DMS114 treated with DMSO at 0.1 percent for 48 hours (cell line): ENCODE results near the gene ETV7.
"Not testable (repeated sequence)": the region's sequence is repeated elsewhere in the genome, so short reads cannot be mapped to it uniquely, and the experiment has no call there.

Experiments
- DNase-seq: peaks from one replicate; lab custom pipeline; 2025; ENCODE audit not compliant: unreplicated experiment; lab: John Stamatoyannopoulos, UW

The ETV7 gene

DNA sequence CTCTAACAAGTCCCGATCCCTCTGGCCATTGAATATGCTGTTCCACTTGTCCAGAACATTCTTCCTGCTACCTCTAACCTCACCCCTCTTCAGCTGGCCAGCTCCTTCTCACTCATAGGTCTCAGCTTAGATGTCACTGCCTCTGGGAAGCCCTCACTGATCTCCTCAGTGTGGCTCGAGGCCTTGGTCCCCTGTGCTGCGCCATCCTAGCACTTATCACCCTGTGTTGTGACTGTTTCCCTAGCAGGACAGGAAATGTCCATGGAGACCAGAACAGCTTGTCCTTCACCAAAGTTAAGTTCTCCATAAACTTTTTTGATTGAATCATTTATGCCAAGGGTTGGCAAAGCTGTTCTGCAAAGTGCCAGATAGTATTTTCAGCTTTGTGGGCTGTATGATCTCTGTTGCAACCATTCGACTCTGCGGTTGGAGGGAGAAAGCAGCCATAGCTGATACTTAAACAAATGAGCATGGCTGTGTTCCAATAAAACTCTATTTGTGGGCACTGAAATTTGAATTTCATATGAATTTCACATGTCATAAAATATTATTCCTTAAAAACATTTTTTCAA lies 44.3 kb downstream of the ETV7 start:
- no peak for DNase-seq

DNA sequence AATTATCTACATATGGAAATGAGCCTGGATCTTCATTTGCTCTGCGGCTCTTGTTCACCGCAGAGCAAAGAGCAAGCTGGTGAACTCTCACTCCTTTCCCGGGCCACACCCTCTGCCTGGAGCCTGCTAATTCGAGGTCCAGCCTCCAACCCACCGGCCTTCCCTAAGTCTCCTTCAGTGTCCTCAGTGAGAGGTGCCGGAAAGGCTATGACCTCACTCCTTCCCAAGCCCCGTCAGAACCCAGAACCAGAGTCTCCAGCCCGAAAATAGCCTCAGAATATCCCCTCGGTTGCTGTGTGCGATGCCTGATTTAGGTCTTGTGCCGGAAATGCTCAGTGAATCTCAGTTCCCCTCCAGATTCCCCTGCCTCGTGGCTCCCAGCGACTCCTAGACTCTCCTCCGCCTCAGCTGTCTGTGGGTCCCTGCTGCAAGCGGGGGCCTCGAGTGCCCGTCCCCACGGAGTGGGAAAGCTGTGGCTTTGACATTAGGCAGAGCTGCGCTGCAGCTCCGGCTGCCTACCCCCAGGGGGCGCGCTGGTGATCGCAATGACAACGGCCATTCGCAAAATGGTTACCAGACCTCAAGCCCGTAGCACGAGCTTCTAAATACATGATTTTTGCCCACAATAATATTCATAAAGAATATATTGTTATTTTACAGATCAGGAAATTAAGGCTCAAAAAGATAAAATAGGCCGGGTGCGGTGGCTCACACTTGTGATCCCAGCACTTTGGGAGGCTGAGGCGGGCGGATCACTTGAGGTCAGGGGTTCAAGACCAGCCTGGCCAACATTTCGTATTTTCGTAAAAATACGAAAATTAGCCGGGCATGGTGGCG lies 46.6 kb downstream of the ETV7 start:
- no peak for DNase-seq

DNA sequence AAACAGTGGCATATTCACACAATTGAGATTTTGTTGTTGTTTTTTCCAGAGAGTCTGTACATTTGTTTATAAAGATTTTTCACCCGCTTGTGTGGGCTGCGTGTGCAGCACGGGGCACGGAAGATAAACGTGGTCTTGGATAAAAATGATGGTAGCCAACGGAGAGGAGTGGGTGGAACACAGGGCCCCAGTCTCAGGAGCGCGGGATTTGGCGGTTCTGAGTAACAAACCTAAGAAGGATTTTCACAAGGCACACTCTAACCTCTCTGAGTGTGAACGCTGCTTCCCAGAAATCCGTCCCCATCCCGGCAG lies 47.2 kb downstream of the ETV7 start:
- DNase-seq = no peak

DNA sequence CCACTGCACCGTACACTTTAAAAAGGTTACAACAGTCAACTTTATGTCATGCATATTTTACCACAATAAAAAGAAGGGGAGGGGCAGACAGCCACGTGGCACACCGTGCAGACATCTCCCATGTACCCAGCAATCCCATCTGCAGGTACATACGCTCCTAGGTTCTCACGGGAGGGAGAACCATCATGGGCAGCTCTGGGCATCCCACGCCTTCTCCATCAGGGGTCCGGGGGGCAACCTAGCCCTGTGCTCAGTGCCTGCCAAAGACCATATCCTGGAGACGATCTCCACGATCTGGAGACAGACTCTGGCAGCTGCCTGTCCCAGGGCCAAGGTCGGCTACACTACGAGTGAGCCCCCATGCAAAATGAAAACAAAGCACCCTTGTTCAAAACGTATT lies 48.3 kb downstream of the ETV7 start:
- no peak for DNase-seq

DNA sequence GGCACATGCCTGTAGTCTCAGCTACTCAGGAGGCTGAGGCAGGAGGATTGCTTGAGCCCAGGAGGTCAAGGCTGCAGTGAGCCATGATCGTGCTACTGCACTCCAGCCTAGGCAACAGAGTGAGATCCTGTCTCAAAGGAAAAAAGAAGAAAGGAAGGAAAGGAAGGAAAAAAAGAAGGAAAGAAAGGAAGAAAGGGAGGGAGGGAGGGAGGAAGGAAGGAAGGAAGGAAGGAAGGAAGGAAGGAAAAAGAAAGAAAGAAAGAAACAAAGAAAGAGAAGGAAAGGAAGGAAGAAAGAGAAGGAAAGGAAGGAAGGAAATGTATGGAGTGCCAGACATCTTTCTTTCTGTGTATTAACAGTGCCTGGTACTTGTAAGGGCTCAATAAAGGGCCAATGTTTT lies 49.2 kb downstream of the ETV7 start:
- DNase-seq = not testable (repeated sequence)

DNA sequence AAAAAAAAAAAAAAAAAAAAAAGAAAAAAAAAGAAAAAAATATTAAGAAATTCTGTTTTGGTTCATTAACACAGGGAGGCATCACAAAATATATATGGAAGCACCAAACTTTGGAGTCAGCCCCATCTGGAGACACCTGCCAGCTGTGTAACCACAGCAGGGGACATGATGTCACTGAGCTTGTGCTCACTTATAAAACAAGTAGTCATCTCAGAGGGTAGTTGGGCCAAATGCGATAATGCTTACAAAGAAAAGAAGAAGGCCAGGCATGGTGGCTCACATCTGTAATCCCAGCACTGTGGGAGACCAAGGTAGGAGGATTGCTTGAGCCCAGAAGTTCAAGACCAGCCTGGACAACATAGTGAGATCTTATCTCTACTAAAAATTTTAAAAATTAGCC lies 49.7 kb downstream of the ETV7 start:
- no peak for DNase-seq

DNA sequence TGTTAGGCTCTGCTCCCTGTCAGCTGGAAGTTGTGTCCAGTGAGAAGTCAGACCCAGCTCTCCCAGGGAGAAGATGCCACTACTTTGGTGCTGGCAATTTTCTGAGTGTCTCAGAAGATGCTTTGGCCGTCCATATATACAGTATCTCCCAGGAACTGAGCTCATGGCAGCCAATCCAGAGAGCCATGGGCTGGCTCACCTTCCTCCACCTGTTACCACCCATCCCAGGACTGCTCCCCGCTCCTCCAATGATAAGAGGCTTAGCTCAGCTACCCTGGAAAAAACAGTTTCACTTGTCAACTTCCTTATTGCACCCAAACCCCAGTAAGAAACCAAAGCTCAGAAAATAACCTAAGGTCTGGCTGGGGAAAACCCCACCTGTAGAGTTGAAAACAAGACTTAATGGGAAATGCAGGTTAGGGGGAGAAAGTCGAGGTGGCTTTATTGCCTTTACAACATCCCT lies 50.7 kb downstream of the ETV7 start, which contains the start of gene BNIP5:
Gene BNIP5, minus strand, starts transcription at position 110 of the 463 bp plus-strand sequence. CDS start 6,198 bp downstream, outside the sequence.
- DNase-seq = no peak

DNA sequence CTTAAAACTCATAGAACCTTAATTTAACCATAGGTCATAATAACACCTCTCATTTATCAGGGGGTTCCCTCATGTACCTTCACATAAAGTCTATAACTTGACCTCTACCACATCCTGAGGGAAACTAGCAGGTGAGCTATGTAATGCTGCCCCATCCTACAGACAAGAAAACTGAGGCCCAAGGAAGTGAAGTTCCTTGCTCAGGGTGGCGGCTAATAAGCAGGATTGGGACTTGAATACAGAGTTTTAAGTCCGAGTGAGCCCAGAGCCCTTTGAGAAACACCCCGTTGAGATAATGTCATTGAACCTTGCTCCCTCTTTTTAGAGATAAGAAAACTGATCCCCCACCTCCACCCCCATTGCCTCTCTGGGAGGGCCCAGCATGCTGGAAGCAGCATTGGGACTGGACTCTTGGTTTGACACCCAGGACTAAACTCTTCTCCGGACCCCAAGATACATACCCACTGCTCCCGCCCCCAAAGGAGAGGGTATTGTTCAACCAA lies 51.2 kb downstream of the ETV7 start:
- DNase-seq = no peak

DNA sequence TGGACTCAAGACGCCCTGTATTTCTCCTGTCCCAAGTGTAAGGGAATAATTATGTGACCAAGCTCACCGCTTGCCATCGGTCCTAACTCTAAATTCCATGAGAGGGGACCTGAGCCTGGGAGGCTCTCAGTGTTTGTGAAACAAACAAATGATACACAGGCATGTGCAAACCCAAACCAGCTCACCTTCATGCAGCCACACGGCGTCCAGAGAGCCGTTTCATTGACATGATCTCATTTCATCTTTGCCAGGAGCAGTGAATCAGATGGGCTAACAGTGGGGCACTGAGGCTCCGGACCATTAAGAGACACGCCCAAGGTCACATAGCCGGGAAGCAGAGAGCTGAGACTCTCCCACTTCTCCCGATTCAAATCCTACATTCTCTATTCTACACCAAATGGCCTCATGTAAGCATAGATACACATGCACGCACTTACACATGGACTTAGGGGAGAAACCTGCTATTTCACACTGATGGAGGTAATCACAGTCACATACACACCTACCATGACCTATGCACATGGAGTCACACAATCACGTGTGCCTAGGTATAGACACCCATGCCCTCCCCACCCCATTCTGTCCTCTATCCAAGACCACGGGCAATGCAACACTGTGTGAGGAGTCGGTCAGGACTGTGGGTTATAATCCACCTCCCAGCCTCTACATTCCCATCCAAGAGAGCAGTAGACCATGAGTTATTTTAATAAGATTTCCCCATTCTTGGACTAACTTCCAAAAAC lies 51.8 kb downstream of the ETV7 start:
- no peak for DNase-seq

DNA sequence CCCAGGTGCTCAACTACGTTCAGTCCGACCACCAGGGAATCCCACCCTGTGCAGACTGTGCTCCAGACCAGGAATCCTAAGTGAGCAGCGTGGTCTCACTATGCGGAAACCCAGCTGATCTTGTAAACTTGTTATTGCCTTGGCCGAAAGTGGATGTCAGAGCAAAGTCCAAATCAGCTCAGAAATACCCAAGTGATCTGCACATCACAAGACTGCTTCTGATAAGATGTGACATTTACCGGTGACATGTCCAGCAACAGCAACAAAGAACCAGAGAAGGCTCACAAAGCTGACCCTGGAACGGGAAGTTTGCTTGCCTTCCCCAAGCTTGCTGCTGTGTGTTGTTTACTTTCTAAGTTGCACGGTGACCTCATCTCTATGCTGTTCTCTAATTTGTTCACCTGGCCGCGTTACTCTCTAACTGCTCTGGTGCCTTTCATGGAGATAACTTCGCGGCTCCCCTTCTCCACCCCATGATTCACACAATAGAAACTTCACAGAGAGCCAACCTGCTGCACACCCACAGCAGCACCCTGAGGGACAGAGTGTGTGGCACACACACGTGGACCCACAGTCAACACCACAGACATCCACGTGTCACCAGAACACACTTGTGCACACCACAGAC lies 52.5 kb downstream of the ETV7 start:
- DNase-seq = no peak

DNA sequence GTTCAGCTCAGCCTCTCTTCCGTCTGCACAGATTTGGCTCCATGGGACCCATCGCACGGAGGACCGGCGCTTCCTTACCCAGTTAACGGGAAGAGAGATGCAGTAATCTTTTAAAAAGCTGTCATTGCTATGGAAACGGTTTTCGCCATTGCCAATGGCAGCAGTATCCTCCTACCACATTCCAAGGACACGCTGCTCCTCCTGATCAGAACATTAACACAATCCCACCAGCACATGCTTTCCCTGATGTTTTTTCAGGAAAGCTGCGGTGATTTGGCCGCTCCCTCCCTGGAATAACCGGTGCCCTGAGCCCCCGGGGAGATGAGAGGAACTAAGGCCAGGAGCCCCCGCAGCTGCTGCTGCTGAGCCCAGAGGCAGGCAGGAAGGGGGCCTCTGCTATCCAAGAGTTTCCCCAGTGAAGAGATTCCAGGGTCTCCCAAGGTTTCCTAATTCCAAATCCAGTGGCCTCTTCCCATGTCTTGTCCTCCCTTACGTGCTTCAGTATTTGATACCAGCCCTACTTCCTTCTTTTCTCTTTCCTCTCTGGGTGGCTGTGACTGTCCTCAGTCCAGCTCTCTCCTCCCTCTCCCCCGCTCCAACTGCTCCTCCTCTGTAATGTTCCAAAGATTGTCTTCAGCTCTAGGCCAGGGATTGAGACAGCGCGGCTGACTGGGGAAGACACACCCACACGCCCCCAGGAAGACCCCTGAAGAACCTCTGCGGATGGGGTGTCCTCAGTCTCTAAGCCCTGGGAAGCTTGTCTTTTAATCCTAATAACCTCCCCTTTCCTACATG lies 53.3 kb downstream of the ETV7 start:
- no peak for DNase-seq

DNA sequence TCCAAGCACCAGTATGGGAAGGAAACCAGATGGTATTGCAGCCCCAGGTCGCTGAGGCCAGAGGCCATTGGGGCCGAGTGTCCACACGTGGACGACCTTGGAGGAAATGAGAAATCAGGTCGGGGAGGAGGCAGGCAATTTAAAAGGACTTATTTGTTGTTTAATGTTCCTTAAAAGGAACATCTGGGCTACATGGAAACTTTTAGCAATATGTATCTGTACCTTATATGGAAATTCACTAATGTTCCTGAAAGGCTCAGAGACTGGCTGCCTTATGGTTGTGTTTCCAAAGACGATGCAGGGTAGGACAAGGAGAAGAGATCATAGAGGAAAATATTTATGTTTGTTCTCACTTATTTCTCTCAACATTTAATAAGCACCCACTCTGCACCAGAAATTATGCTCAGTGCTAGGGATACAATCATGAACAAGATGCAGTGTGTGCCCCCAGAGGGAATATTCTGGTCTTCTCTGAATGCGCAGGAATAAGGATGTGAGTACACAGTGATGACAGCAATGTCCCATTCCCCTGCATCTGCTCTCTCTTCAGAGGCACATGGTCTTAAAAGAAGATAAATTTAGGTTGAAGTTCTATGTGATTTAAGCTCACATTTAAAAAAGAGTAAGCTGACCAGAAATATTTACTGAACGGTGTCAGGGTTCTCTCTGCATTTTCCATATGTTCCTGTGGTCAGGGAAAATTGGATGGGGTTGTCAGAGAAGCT lies 54.1 kb downstream of the ETV7 start:
- DNase-seq = no peak

DNA sequence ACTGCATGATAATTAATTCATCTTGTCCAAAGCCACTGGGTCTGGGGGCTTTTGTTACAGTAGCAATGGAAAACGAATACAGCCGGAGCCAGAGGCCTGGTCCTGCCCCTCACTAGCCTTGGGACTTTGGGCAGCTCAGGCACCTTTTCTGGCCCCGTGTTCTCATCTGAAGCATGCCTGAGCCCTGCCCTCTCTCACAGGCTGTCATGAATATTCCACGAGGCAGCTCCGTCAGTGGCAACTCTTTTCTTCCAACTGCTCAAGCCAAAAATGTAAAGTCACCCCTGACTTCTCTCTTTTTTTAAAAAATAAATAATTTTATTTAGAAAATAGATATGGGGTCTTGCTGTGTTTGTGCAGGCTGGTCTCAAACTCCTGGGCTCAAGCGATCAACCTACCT lies 56.1 kb downstream of the ETV7 start:
- no peak for DNase-seq

DNA sequence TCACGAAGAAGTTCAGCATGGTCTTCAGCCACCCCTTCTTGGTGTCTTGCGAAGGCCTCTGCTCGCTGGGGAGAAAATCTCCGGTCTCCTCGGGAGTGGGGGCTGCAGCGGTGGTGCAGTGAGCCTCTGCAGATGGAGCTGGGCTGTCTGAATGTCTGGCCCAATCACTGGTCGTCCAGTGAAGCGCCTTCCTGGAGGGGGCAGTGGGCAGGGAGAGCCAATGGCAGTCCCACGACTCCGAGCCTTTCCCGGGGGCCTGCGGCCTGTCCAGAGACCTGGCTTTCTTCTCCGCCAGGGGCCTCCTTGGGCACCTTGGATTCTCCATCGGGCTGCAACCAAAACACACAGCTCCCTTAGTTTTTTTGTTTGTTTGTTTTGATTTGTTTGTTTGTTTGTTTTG lies 57.1 kb downstream of the ETV7 start:
- no peak for DNase-seq

DNA sequence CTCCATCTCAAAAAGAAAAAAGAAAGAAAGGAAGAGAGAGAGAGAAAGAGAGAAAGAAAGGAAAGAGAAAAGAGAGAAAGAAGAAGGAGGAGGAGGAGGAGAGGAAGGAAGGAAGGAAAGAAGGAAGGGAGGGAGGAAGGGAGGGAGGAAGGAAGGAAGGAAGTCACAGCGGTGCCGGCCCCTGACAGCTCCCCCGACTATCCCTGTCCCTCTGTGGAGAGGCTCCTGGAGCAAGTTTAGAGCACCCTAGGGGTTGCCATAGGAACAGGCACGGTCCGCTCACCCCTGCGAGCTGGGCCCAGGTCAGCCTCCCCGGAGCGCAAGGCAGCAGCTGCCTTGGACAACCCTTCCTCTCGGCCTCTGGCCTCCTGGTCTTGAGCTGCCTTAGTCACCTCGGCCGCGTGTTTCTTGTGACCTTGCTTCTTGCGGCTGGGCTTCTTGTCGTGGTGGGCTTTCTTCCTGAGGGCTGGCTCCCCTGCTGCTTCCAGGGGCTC lies 57.6 kb downstream of the ETV7 start:
- DNase-seq = no peak

DNA sequence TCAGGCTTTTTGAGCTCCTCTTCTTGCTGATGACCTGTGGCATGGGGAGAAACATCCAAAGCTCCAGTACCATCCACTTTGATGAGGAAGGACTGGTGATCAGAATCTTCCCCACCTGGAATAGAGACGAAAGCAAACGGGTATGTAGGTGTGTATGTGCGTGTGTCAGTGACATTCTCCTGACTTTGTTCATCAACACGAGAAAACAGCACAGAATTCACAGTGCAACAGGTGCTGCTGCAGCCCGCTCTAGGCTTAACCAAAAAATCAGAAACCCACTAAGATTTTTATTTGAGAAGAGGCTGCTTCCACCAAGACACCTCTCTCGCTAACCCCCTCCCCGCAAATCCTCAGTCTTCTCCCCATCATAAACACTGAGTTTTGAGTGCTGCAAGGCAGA lies 58.9 kb downstream of the ETV7 start:
- no peak for DNase-seq

DNA sequence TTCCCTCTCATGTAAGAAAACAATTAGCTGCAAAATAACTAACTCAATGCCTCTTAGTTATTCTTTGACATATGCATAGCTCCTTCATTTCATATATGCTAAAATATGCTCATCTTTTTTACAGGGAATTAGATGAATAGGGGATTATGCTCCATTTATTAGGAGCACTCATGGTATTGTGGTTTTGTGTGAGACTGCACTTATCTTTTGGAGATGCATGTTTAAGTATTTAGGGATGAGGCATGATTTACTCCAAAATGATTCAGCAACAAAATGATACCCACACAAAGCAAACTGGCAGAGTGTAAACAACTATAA lies 59.6 kb downstream of the ETV7 start:
- DNase-seq = no peak

DNA sequence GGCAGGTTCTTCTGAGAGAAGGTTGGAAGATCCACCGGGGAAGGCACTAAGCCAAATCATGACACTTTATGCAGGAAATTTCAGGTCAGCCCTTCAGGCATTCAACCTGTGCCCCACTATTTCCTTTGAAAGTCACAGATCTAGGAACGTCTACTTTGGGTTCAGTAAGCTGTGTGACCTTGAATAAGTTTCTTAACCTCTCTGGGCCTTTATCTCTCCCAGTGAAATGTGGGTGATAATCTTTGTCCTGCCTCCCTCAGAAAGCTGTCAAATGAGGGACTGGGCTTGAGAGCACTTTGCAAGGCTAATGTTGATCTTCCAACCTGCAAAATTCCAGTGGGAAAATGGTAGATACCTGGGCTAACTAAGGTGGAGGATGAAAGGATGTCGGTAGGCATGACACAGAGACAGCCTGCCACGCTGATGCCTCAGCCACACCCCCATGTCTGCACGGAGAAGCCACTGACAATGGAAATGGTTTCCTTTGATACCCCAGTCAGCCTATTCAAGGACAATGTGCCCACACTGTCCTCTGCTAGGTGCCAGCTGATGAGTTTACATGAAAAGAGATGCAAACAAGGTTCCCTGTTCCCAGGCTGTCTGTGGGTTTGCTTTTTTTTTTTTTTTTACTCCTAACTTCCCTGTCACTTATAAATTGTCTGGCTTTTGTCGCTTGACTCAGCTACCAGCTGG lies 60.1 kb downstream of the ETV7 start:
- DNase-seq = no peak

DNA sequence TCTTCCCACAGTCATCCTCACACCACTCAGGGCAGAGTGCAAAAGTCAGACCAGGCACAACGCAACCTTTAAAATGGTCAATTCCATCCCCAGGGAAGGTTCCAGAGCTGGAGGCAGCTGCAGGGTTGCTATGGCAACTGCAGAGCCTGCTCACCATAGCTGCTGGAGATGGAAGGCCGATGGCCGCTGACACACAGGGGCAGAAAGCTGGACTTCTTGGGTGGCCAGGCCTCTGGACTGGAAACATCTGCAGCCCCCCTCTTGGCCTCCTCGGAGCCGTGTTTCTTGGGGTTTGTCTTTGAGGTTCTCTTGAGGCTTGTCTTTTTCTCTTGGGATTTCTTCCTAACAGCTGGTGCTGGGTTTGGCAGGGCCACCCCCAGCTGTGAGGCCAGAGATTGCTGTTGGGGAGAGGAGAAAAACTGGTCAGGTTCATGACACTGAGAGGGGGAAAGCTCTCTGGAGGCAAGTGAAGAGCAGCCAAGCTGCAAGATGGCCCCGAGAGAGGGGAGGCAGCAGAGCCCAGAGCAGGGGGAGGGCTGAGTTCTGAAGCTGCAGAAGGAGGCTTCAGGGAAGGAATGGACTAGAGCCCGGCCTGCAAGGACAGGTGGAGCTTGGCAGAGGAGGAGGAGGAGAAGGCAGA lies 61.0 kb downstream of the ETV7 start:
- DNase-seq = no peak
